M059J (cell line): ENCODE results near the gene NHLRC1. TPM values are rescaled to one million over a fixed set of nuclear protein-coding genes. Genes with fewer than 3 reads are reported as not detected.

ENCODE experiments used
- DNase-seq: peaks from one replicate; pipeline ENCODE4 v3.0.0-alpha.2; 2012; ENCODE audit warnings: low read depth
- total RNA-seq: library from RNA; depleted of rRNA; stranded (reverse); fragments of >200 nt; shearing (Covaris generic); gene quantifications from 2 replicates; pipeline ENCODE4 v1.2.3, GENCODE V29; 2014; rRNA removed

Gene NHLRC1
- total RNA-seq, 1 experiment from 2014 or later = 1.9 TPM

DNA sequence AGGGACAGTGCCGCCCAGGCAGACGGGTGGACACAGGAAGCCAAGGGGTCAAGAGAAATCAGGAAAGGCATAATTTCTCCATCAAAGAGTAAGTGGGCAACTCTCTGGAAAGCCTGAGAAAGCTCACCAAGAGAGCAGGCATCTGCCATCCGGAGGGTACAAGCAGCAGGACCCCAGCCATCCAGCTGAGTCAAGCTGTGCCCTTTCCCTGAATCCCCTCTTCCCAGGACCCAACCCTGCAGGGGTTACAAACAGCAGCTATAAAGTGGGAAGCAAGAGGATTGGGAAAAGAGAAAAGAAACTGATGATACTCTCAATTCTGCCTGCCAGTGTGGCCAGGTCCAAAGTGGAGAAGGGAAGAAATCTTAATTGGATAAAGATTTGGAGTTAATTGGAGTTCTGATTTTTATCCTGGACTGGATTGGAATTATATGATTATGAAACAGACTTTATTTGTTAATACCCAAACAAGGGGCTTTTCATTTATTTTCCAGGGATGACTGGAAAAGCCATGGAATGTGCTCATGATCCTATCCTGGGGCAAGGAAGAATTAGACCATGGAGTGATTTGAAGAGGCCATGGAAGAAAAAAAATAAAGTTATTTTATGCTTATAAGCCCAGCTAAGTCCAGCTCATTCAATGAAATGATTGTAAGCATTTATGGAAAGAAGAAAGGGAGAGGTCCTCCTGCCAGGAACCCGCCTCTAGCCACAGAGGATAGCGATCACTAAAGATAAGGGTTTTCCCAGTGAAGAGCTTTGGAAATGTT, 34.9 kb downstream of the NHLRC1 start:
- no peak for DNase-seq

DNA sequence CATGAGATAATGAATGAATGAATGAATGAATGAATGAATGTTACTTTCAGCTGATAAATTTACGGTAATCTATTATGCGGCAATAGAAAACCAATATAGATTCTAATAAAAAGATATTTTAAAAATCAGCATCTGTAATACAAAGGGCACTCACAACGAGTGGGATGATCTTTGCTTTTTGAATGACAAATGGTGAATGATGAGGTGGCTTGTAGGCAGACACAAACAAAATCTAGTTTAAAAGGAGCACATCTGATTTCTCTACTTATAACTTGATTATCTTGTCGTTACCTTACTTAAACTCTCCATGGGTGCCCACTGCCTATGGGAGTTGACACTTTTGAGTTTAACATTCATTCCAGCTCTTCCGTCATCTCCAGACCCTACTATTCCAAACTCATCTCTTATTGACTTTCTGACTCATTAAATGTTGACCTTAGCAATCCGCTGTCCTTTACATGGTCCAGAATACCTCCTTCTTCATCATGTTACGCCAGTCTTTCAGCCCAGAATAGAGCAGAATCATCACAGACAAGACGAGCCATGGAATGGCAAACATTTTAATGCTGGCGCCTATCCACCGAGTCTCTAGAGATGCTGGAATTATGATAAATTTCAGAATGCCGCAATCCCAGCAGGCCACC, 41.3 kb downstream of the NHLRC1 start:
- DNase-seq = no peak

DNA sequence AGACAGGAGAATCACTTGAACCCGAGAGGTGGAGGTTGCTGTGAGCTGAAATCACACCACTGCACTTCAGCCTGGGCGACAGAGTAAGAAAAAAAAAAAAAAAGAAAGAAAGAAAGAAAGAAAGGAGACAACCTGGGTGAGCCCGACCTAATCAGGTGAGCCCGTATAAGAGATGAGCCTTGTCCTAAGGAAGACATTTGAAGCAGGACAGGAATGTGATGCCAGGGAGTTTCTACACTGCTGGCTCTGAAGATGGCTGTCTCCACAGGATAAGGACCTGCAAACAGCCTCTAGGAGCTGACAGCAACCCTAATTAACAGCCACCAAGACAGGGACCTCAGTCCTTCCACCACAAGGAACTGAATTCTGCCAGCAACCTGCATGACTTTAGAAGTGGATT, 41.9 kb downstream of the NHLRC1 start:
- no peak for DNase-seq

DNA sequence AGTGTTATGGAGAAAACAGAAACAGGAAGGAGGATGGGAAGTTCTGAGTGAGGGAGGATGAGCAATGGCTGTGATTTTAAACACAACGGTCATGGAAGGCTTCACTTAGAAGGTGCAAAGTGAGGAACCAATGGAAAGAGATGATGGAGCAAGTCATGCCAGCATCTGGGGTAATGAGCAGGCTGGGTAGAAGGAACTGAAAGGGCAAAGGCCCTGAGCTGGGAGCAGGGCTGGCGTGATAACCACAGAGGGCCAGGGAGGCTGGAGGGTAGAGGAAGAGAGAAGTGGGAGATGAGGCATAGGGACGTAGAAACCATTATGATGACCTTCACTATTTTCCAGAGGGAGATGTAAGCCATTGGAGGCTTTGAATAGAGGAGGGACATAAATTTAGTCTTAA, 43.6 kb downstream of the NHLRC1 start:
- DNase-seq = no peak

DNA sequence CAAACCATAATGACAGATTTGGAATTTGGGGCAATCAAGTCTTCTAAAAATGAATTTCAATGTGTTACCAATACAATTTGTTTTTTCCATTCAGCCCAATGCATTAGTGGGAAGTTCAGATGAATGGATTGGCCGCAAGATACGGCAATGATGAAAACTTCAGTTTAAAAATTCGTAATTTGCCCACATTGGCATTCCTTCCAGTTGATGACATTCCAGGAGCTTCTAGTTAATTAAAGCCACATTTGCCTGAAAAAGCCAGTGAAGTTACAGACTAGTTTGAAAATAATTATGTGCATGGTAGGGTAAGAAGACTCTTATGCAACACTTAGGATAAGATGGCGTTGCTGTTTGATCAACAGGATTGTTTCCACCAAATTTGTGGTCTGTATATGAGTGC, 46.2 kb downstream of the NHLRC1 start:
- no peak for DNase-seq

DNA sequence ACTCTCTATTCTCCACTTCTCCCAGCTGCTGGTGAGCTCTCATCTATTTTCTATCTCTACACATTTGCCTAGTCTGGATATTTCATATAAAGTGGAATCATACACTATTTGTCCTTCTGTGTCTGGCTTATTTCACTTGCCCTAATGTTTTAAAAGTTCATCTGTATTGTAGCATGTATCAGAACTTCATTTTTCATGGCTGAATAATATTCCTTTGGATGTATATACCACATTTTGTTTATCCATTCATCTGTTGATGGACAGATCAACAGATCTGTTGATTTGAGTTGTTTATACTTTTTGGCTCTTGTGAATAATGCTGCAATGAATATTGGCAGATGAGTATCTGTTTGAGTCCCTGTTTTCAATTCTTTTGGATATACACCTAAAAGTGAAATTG, 49.6 kb downstream of the NHLRC1 start:
- no peak for DNase-seq

DNA sequence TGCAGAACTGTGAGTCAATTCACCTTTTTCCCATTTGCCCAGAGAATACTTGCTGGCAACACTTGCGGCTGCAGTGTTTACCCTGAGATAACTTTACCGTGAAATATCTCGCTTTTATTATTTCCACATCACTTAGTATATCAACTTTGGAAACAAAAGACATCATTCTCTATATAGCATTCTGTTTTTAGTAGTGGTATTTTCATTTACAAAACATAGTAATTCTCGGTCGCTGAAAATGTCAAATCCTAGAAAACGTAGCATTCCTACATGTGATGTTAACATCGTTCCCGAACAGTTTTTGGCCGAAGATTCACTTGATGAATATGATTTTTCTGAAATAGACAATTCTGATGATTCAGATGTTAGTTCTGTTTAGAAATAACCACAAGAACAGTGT, 52.0 kb downstream of the NHLRC1 start:
- DNase-seq = no peak

Other genes starting within 250 kb of the NHLRC1 start
- 27.2 and 60.1 TPM in 2 replicates for gene KIF13A, start 135.0 kb downstream of the NHLRC1 start, total RNA-seq
- gene TPMT, start 32.4 kb upstream of the NHLRC1 start, total RNA-seq = 44.9 and 58.4 TPM in 2 replicates
- gene KDM1B, start 32.7 kb upstream of the NHLRC1 start, total RNA-seq = 11.1 and 20.5 TPM in 2 replicates
- 326 and 338 TPM in 2 replicates for gene DEK, start 141.9 kb upstream of the NHLRC1 start, total RNA-seq